ENCODE results near the gene CCDC86. TPM values are rescaled to one million over a fixed set of nuclear protein-coding genes. Genes with fewer than 3 reads are reported as not detected.

CCDC86 gene
- total and polyA plus RNA-seq, 9 of the 15 experiments (the other 6 are each of a cell fraction or from before 2014, with no cell fraction given): 4.6 to 102 (median 25.2) TPM

DNA sequence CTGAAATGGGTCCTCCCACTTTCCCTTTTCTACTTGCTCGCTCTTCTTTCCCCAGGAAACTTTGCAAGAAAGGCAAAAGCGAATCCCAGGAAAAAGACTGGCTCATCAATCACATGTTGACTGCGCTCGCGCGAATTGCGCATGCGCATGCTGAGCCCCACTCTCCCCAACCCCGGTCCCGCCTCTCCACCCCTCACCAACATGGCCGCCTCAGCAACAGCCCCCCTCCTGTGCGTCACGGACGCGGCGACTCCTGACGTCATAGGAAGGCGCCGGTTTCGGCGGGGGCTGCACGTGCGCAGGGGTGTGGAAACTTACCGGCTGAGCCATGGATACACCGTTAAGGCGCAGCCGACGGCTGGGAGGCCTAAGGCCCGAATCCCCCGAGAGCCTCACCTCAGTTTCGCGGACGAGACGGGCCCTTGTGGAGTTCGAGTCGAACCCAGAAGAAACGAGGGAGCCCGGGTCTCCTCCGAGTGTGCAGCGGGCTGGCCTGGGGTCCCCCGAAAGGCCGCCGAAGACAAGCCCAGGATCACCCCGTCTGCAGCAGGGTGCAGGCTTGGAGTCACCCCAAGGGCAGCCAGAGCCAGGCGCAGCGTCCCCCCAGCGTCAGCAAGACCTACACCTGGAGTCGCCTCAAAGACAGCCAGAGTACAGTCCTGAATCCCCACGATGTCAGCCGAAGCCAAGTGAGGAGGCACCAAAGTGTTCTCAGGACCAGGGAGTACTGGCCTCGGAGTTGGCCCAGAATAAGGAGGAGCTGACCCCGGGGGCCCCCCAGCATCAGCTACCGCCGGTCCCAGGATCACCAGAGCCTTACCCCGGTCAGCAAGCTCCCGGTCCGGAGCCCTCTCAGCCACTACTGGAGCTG, at the start of gene CCDC86 (continued):
- TF ChIP-seq CREBBP (IDR thresholded peaks at IDR 0.05; ENCODE audit: low read depth, low read length): no peak
- TF ChIP-seq ZNF140 (CRISPR knock-in tag; IDR thresholded peaks at IDR 0.05): no peak
- TF ChIP-seq, protein P1, sequence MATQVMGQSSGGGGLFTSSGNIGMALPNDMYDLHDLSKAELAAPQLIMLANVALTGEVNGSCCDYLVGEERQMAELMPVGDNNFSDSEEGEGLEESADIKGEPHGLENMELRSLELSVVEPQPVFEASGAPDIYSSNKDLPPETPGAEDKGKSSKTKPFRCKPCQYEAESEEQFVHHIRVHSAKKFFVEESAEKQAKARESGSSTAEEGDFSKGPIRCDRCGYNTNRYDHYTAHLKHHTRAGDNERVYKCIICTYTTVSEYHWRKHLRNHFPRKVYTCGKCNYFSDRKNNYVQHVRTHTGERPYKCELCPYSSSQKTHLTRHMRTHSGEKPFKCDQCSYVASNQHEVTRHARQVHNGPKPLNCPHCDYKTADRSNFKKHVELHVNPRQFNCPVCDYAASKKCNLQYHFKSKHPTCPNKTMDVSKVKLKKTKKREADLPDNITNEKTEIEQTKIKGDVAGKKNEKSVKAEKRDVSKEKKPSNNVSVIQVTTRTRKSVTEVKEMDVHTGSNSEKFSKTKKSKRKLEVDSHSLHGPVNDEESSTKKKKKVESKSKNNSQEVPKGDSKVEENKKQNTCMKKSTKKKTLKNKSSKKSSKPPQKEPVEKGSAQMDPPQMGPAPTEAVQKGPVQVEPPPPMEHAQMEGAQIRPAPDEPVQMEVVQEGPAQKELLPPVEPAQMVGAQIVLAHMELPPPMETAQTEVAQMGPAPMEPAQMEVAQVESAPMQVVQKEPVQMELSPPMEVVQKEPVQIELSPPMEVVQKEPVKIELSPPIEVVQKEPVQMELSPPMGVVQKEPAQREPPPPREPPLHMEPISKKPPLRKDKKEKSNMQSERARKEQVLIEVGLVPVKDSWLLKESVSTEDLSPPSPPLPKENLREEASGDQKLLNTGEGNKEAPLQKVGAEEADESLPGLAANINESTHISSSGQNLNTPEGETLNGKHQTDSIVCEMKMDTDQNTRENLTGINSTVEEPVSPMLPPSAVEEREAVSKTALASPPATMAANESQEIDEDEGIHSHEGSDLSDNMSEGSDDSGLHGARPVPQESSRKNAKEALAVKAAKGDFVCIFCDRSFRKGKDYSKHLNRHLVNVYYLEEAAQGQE (IDR thresholded peaks at IDR 0.05; ENCODE audit: borderline replicate concordance): no peak
- TF ChIP-seq, protein P1 (CRISPR knock-in tag; IDR thresholded peaks at IDR 0.05; ENCODE audit: low read depth): peak; percentile 38; the same call in 1 of the 2 replicates
- TF ChIP-seq, protein P2, sequence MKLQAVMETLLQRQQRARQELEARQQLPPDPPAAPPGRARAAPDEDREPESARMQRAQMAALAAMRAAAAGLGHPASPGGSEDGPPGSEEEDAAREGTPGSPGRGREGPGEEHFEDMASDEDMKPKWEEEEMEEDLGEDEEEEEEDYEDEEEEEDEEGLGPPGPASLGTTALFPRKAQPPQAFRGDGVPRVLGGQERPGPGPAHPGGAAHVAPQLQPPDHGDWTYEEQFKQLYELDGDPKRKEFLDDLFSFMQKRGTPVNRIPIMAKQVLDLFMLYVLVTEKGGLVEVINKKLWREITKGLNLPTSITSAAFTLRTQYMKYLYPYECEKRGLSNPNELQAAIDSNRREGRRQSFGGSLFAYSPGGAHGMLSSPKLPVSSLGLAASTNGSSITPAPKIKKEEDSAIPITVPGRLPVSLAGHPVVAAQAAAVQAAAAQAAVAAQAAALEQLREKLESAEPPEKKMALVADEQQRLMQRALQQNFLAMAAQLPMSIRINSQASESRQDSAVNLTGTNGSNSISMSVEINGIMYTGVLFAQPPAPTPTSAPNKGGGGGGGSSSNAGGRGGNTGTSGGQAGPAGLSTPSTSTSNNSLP (IDR thresholded peaks at IDR 0.05; ENCODE audit: borderline replicate concordance, low read depth, low read length): no peak
- TF ChIP-seq ADNP (tag; IDR thresholded peaks at IDR 0.05): no peak
- TF ChIP-seq, protein P3, sequence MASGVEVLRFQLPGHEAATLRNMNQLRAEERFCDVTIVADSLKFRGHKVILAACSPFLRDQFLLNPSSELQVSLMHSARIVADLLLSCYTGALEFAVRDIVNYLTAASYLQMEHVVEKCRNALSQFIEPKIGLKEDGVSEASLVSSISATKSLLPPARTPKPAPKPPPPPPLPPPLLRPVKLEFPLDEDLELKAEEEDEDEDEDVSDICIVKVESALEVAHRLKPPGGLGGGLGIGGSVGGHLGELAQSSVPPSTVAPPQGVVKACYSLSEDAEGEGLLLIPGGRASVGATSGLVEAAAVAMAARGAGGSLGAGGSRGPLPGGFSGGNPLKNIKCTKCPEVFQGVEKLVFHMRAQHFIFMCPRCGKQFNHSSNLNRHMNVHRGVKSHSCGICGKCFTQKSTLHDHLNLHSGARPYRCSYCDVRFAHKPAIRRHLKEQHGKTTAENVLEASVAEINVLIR (CRISPR knock-in tag; IDR thresholded peaks at IDR 0.05): peak; percentile 100
- TF ChIP-seq ZNF586 (CRISPR knock-in tag; conservative IDR thresholded peaks at IDR 0.05): no peak
- no peak for TF ChIP-seq ZKSCAN8 (CRISPR knock-in tag; IDR thresholded peaks at IDR 0.05)
- TF ChIP-seq EGR1 (conservative IDR thresholded peaks at IDR 0.05): peak; percentile 67
- no peak for TF ChIP-seq HDAC6 (IDR thresholded peaks at IDR 0.05; ENCODE audit: low read depth, low read length)
- 0 out of 2 replicates have a peak, but pooled peaks have one; percentile 64 for TF ChIP-seq SMAD3 (CRISPR knock-in tag; conservative IDR thresholded peaks at IDR 0.05)
- TF ChIP-seq, protein P4, sequence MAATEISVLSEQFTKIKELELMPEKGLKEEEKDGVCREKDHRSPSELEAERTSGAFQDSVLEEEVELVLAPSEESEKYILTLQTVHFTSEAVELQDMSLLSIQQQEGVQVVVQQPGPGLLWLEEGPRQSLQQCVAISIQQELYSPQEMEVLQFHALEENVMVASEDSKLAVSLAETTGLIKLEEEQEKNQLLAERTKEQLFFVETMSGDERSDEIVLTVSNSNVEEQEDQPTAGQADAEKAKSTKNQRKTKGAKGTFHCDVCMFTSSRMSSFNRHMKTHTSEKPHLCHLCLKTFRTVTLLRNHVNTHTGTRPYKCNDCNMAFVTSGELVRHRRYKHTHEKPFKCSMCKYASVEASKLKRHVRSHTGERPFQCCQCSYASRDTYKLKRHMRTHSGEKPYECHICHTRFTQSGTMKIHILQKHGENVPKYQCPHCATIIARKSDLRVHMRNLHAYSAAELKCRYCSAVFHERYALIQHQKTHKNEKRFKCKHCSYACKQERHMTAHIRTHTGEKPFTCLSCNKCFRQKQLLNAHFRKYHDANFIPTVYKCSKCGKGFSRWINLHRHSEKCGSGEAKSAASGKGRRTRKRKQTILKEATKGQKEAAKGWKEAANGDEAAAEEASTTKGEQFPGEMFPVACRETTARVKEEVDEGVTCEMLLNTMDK (IDR thresholded peaks at IDR 0.05; ENCODE audit: borderline replicate concordance, insufficient read depth, low read depth, low read length, poor library complexity, severe bottlenecking): no peak
- no peak for TF ChIP-seq WHSC1 (IDR thresholded peaks at IDR 0.05; ENCODE audit: low read length)
